NCI-H2196 treated with DMSO at 0.1 percent for 48 hours (cell line): ENCODE measurements around the gene ATL3.
"Not testable (repeated sequence)": the region's sequence is repeated elsewhere in the genome, so short reads cannot be mapped to it uniquely, and the experiment has no call there.

ENCODE experiments used
- DNase-seq: peaks from one replicate; lab custom pipeline; 2025; ENCODE audit not compliant: unreplicated experiment; lab: John Stamatoyannopoulos, UW

ATL3 gene

GRCh38 chr11:63623513-63624140 lies 47.5 kb downstream of the ATL3 start:
- no peak for DNase-seq

- DNase-seq: peak; percentile 16
These were observed 48.9 kb downstream of the ATL3 start for GRCh38 chr11:63622323-63622722.

GRCh38 chr11:63621071-63621470 lies 50.1 kb downstream of the ATL3 start:
- no peak for DNase-seq

DNA sequence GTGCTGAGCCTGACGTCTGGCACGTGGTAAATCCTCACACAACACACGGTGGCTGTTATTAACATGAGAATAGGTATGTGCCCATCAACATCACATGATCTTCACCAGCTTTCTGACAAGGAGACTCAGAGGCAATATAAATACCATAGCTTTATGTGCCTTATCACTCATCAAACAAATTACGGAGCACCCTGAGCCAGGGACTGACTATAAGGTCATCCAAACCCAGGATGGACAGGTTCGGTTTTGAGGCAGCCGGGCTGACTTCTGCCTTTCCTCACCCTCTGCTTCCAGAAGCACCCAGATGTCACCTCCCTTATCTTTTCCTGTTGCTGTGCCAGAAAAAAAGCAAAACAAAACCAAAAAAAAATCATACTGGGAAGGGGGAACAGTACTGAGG lies 51.2 kb downstream of the ATL3 start:
- DNase-seq: no peak

DNA sequence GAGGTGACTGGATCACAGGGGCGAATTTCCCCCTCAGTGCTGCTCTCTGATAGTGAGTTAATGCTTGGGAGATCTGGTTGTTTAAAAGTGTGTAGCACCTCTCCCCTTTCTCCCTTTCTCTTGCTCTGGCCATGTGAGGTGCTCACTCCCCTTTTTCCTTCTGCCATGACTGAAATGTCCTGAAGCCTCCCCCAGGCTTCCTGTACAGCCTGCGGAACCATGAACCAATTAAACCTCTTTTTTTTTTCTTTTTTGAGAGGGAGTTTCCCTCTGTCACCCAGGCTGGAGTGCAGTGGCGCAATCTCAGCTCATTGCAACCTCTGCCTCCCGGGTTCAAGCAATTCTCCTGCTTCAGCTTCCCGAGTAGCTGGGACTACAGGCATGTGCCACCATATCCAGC lies 53.5 kb downstream of the ATL3 start:
- DNase-seq: not testable (repeated sequence)

DNA sequence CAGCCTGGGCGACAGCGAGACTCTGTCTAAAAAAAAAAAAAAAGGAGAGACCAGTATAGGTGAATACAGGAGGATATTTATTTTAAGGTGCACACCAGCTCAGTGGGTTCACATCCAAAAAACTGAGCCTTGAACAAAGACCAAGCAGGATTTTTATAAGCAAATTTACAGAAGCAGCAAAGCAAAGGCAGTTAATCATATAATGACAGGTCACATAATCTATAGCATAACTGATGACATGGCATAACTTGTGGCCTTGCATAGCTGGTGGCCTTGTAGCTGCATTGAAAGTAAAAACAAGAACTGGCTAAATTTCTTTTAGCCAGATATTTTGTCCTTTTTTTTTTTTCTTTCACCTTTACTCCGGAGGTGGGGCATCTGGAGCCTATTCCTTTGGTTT lies 54.2 kb downstream of the ATL3 start:
- DNase-seq: no peak

DNA sequence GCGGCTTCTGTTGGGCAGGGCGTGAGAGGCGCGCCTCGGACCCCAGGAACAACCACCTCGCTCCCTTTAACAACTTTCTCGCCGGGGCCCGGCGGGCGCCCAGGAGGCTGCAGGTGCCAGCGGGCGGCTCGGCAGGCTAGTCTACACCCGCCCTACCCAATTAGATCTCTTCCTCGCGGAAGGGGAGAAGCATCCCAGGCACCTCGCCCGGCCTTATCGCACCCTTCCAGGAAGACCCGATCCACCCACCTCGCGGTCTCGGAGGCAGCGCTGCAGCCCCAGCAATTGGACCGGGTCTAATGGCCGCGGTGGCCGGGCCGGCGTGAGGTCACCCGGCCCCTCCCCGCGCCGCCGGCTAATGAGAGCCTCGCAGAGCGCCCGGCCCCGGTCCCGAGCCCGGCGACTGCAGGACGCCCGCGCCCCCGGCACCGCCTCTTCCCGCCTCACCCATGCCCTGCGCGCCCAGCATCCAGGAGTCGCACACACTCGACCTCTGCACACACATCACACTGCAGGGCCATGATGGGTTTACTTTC lies 57.0 kb downstream of the ATL3 start, which contains the start of gene PLAAT3:
TSS of gene PLAAT3 (minus strand) at position 298 of the 536 bp plus-strand sequence. CDS start 419 bp downstream, outside the sequence.
- DNase-seq: peak; percentile 35

GRCh38 chr11:63613517-63614135 lies 57.5 kb downstream of the ATL3 start:
- no peak for DNase-seq

DNA sequence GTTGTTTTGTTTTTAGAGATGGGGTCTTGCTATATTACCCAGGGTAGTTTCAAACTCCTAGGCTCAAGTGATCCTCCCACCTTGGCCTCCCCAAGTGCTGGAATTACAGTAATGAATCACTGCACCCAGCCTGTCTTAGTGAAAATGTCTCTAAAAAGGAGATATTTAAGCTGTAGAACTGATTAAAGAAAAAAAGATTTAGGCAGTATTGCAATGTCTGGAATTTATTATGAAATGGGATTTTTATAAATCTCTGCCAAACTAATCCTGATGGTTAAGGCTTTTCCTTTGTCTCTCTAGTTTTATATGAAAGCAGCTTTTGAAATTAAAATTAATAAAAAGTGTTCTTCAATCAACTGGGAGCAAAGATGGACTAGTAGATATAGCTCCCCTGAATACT lies 59.0 kb downstream of the ATL3 start:
- no peak for DNase-seq

DNA sequence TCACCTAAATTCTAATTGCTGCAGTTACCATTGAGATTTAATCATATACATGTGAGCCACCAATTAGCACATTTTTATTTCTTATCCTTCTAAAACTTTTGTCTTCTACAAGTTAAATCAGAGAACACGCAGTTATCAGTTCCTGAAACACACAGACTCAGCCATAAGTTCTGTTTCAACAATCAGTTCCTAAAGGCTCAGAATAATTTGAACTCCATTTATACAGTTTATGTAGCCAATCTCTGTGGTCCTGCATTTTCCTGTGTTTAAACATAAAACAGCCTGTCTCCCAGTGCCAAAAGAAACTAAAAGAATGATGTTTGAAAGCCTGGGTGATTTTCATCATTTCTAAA lies 59.8 kb downstream of the ATL3 start:
- no peak for DNase-seq

- no peak for DNase-seq
These were observed 60.4 kb downstream of the ATL3 start for GRCh38 chr11:63610604-63611394.

DNA sequence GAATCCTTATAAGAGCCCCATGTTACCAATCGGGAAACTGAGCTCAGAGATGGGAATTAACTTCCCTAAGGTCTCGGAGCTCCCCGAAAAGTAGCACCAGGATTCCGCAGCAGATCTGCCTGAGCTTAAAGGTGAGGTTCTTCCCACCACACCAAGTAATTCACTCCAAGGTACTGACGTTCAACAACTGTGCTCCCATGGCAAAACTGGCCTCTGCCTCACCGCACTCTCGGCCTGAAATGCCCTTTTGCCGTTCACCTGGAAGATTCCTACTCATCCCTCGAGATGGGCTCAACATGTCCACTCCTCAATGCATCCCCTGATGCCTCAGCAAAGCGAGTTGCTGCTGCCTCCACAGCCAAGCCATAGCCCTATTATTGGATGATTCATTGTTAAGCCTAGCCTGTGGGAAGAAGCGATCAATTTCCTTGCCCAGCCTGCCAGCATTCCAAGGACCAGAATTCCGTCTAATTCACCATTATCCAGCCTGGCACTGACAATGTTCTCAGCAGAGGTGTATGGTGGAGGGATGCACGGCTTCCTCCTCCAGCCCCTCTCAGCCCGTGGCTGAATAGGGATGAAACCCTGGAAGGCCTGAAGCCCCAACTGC lies 61.1 kb downstream of the ATL3 start:
- DNase-seq: no peak

GRCh38 chr11:63609536-63609935 lies 61.6 kb downstream of the ATL3 start:
- DNase-seq: no peak

GRCh38 chr11:63608353-63609345 lies 62.5 kb downstream of the ATL3 start:
- no peak for DNase-seq

GRCh38 chr11:63603180-63603518 lies 68.0 kb downstream of the ATL3 start:
- no peak for DNase-seq

GRCh38 chr11:63602290-63603179 lies 68.6 kb downstream of the ATL3 start:
- DNase-seq: not testable (repeated sequence)

DNA sequence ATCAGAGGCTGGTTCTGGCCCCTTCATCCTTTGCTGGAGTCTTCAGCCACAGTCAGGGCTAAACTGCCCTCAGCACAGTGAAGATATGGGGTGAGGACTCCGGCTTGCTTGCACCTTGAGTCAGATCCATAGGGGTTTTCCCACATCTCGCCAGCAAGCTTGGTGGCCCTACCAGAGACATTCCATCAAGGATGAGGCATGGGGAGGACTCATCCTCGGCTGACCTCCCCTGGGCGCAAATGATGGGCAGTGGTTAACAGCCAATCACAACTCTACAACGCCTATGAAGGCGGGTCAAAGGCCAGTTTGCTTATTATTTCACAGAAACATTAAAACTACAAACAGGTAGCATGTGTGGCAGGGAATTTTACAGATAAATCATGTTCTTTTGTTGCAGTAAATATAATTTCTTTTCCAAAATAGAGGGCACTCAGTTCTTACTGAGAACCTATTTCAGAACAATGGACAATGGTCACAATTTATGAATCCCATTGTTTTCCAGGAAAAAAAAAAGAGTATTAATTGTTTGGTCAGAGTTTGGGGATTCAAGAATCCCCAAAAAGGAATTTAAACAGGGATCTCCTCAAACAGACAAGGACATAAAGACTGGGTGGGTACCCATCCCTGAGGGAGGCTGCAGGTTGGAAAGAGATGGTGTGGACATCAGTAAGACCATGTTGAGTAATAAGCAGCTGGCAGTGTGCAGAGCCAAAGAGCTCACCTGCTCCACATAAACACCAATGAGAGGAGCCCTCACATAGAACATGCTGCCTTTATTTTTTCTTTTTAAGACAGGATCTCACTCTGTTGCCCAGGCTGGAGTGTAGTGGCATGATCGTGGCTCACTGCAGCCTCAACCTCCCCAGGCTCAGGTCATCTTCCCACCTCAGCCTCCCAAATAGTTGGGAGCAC lies 71.7 kb downstream of the ATL3 start:
- no peak for DNase-seq

DNA sequence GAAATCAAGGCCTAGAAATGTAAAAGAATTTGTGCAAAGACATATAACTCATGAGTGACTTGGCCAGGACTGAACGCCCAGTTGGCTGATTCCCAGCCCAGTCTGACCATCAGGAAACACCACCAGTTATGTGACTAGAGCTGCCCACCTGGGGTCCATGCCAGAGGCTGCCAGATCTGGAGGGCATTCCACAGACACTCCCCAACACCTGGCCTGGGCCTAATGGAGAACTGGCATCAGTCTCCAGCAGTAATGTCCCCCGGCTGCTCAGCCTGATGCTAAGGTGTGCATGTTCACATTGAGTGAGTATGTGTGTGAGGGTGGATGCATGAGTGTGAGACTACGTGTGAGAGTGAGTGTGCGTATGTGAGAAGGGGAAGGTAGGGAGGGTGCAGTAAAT lies 72.6 kb downstream of the ATL3 start:
- DNase-seq: no peak
